GM20000 (cell line): ENCODE data around the gene RRAGC.

Source experiments
- DNase-seq: peaks from one replicate; pipeline ENCODE4 v3.0.0; 2012; ENCODE audit warnings: low spot score
- TF ChIP-seq, protein P1 (sequence below): IDR thresholded peaks from 2 replicates; pipeline ENCODE4 v1.5.1; 2012; ENCODE audit warnings: mild to moderate bottlenecking, control low read depth; ENCODE audit errors: extremely low read depth, missing control alignments

Gene RRAGC, protein sequence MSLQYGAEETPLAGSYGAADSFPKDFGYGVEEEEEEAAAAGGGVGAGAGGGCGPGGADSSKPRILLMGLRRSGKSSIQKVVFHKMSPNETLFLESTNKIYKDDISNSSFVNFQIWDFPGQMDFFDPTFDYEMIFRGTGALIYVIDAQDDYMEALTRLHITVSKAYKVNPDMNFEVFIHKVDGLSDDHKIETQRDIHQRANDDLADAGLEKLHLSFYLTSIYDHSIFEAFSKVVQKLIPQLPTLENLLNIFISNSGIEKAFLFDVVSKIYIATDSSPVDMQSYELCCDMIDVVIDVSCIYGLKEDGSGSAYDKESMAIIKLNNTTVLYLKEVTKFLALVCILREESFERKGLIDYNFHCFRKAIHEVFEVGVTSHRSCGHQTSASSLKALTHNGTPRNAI

DNA sequence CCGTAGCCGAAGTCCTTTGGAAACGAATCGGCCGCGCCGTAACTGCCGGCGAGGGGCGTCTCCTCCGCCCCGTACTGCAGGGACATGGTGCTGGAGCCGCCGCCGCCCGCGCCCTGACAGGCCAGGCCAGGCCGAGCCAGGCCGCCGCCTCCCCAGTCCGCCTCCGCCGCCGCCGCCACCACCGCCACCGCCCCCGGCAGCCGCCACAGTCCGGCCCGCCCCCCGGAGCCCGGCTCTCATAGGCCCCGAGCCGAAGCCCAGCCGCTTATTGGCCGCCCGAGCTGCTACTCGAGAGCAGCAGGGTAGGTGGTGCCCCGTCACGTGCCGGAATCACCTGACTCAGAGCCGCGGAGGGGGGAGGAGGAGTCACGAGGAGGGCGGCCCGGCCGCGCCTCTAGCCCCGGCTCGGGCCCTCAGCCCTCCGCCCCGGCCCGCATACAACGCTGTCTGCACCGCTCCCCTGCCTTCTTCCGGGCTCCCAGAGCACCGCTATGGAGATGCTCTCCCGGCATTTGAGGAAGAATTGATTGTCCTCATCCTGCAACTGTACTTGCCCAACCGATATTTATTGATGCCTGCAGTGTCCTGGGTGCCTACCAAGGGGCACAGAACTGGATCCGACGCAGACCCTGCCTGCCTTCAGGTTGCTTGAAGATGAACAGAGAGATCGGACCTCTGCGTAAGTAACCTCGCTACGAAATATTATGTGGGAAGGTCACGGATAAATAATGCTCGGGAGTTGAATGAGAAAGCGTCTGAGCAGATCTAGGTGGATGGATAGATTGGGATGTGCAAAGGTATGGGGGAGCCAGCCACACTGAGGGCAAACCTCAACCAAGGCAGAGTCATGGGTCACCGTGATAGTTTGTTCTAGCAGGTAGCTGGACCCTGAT is at the start of gene RRAGC:
RRAGC (minus strand) TSS at position 212 of the 893 bp plus-strand sequence; CDS start at position 86, 126 bp downstream.
- TF ChIP-seq, protein P1, sequence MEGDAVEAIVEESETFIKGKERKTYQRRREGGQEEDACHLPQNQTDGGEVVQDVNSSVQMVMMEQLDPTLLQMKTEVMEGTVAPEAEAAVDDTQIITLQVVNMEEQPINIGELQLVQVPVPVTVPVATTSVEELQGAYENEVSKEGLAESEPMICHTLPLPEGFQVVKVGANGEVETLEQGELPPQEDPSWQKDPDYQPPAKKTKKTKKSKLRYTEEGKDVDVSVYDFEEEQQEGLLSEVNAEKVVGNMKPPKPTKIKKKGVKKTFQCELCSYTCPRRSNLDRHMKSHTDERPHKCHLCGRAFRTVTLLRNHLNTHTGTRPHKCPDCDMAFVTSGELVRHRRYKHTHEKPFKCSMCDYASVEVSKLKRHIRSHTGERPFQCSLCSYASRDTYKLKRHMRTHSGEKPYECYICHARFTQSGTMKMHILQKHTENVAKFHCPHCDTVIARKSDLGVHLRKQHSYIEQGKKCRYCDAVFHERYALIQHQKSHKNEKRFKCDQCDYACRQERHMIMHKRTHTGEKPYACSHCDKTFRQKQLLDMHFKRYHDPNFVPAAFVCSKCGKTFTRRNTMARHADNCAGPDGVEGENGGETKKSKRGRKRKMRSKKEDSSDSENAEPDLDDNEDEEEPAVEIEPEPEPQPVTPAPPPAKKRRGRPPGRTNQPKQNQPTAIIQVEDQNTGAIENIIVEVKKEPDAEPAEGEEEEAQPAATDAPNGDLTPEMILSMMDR, result no peak
- DNase-seq, result peak; percentile 99

DNA sequence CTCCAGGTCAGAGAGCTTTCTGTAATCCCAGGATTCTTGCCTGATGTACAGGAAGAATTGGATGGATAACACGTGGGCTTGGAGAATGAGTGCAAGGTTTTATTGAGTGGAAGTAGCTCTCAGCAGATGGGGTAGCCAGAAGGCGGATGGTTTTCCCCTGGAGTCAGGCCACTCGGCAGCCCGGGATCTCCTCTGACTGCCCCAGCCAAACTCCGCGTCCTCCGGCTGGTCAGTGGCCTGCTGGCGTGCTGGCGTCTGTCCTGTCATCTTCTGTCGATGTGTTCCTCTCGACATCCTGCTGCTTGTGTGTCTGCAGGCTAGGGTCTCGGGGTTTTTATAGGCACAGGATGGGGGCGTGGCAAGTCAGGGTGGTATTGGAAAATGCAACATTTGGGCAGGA is 49.2 kb upstream of the RRAGC start:
- TF ChIP-seq, protein P1, result no peak
- DNase-seq, result no peak

DNA sequence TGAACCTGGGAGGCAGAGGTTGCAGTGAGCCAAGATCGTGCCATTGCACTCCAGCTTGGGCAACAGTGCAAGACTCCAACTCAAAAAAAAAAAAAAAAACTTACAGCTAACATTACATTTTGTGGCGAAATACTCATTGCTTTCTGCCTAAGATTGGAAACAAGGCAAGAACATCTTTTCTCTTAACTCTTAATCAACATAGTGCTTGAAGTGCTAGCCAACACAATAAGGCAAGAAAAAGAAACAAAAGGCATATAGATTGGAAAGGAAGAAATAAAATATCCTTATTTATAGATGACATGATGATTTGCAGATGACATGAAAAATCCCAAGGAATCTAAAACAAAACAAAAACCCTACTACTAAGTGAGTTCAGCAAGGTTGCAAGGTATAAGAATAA is 46.4 kb upstream of the RRAGC start:
- no peak for DNase-seq
- TF ChIP-seq, protein P1, result no peak

DNA sequence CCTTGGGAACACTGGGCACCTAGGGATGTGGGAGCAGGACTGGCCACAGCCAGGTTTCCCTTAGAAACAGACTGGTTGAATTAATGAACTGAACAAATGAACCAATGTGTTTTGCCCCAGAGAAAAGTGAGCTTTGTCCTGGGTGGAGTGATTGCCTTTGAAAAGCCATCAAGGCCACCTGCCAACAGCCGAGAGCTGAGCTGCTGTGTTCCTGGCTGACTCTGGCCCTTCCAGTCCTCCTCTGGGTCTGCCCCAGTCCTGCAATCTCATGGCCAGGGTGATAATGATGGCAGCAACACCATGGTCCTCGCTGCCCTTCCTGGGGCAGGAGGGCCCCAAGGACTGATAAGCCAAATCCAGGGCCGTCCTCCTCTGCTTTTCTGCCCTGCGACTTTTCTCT is 40.0 kb upstream of the RRAGC start:
- no peak for DNase-seq
- TF ChIP-seq, protein P1, result no peak

DNA sequence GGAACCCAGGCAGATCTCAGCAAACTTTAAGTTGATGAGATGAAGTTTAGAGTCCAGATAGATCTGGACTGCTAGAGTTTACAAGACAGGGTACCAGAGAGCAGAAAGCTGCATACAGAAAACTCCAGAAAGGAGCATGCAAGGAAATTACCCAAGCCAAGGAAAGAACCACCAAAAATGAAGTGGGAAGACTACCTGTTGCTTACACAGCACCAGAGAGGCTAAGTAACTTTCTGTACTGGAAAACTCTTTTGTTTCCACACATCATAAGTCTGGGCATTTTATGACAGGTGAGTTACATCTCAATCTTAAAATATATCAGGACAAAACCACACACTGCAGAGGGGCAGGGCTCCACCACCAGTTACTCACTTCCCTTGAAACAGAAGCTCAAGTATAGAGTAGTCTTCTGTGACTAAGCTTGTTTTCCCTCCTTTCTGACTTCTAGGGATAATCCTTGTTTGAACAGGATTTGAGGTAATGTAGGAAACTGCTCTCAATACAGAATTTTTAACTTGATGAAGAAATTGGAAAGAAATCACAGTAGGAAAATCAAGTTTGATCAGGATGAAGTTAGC is 39.2 kb upstream of the RRAGC start:
- TF ChIP-seq, protein P1, result no peak

DNA sequence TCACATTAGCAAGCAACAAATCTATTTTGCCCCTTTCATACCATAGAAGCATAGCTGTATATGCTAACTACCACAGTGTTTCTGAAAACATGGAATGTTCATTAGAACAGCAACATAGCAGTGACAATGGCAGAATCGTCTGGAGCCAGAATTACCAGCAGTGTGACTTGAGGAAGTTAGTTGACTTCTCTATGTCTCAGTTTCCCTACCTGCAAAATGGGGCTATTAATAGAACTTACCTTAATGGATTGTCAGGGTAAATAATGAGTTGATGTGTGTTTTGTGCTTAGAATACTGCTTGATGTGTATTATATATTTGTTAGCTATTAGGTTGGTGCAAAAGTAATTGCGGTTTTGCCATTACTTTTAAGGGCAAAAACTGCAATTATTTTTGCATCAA is 36.6 kb upstream of the RRAGC start:
- DNase-seq, result no peak
- TF ChIP-seq, protein P1, result no peak

More for the DNA sequence above, 39.2 kb upstream of the RRAGC start:
- DNase-seq, result no peak
